Body of pancreas (tissue), 4 donors: ENCODE measurements around the gene MMP13.

Source experiments
- CTCF ChIP-seq, 7 experiments: fragments of 450-650 bp in 4 of 7; fragments of 200-600 bp in 3 of 7; sonication (generic) in 3 of 7; IDR thresholded peaks; one replicate each; pipeline ENCODE4 v1.5.1; 2016 to 2019; ENCODE audit warnings: antibody characterized with exemption in 7 of 7
- POLR2A ChIP-seq, 3 donors: fragments of 450-650 bp; IDR thresholded peaks; one replicate each; pipeline ENCODE4 v1.6.1; 2016; ENCODE audit warnings: antibody characterized with exemption in 3 of 3, mild to moderate bottlenecking in 2 of 3

GRCh38 chr11:102950622-102951081 lies 4.9 kb downstream of the MMP13 start:
- TF ChIP-seq CTCF (IDR thresholded peaks at IDR 0.05), result no peak
- TF ChIP-seq POLR2A (IDR thresholded peaks at IDR 0.05), result no peak
